ENCODE results near the gene WFIKKN2. TPM values are rescaled to one million over a fixed set of nuclear protein-coding genes. Genes with fewer than 3 reads are reported as not detected.

The WFIKKN2 gene
- total and polyA plus RNA-seq, 2 of the 13 experiments (the other 11 are each of a cell fraction or from before 2014, with no cell fraction given): not detected

- TF ChIP-seq, protein P1, sequence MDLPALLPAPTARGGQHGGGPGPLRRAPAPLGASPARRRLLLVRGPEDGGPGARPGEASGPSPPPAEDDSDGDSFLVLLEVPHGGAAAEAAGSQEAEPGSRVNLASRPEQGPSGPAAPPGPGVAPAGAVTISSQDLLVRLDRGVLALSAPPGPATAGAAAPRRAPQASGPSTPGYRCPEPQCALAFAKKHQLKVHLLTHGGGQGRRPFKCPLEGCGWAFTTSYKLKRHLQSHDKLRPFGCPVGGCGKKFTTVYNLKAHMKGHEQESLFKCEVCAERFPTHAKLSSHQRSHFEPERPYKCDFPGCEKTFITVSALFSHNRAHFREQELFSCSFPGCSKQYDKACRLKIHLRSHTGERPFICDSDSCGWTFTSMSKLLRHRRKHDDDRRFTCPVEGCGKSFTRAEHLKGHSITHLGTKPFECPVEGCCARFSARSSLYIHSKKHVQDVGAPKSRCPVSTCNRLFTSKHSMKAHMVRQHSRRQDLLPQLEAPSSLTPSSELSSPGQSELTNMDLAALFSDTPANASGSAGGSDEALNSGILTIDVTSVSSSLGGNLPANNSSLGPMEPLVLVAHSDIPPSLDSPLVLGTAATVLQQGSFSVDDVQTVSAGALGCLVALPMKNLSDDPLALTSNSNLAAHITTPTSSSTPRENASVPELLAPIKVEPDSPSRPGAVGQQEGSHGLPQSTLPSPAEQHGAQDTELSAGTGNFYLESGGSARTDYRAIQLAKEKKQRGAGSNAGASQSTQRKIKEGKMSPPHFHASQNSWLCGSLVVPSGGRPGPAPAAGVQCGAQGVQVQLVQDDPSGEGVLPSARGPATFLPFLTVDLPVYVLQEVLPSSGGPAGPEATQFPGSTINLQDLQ (CRISPR knock-in tag; IDR thresholded peaks at IDR 0.05): peak; percentile 87
- TF ChIP-seq ZNF503 (CRISPR knock-in tag; IDR thresholded peaks at IDR 0.05) (no peak), ZSCAN30 (CRISPR knock-in tag; IDR thresholded peaks at IDR 0.05) (no peak; the same call in 1 of the 2 replicates), ZNF337 (CRISPR knock-in tag; IDR thresholded peaks at IDR 0.05; ENCODE audit: borderline replicate concordance, low read depth) (no peak), ZNF235 (CRISPR knock-in tag; IDR thresholded peaks at IDR 0.05; ENCODE audit: borderline replicate concordance) (no peak; the same call in 1 of the 2 replicates), AGO1 (IDR thresholded peaks at IDR 0.05; ENCODE audit: low read depth, low read length, poor library complexity, severe bottlenecking) (no peak), GPN1 (CRISPR knock-in tag; IDR thresholded peaks at IDR 0.05; ENCODE audit: borderline replicate concordance) (peak; percentile 87; the same call in 1 of the 2 replicates), RELA (CRISPR knock-in tag; IDR thresholded peaks at IDR 0.05) (0 out of 2 replicates have a peak, but pooled peaks have one; percentile 4), FOXM1 (CRISPR knock-in tag; IDR thresholded peaks at IDR 0.05) (0 out of 2 replicates have a peak, but pooled peaks have one; percentile 51), LBX2 (CRISPR knock-in tag; IDR thresholded peaks at IDR 0.05; ENCODE audit: borderline replicate concordance) (0 out of 2 replicates have a peak, but pooled peaks have one; percentile 12)
- TF ChIP-seq, protein P2, sequence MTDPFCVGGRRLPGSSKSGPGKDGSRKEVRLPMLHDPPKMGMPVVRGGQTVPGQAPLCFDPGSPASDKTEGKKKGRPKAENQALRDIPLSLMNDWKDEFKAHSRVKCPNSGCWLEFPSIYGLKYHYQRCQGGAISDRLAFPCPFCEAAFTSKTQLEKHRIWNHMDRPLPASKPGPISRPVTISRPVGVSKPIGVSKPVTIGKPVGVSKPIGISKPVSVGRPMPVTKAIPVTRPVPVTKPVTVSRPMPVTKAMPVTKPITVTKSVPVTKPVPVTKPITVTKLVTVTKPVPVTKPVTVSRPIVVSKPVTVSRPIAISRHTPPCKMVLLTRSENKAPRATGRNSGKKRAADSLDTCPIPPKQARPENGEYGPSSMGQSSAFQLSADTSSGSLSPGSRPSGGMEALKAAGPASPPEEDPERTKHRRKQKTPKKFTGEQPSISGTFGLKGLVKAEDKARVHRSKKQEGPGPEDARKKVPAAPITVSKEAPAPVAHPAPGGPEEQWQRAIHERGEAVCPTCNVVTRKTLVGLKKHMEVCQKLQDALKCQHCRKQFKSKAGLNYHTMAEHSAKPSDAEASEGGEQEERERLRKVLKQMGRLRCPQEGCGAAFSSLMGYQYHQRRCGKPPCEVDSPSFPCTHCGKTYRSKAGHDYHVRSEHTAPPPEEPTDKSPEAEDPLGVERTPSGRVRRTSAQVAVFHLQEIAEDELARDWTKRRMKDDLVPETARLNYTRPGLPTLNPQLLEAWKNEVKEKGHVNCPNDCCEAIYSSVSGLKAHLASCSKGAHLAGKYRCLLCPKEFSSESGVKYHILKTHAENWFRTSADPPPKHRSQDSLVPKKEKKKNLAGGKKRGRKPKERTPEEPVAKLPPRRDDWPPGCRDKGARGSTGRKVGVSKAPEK (CRISPR knock-in tag; IDR thresholded peaks at IDR 0.05; ENCODE audit: borderline replicate concordance): no peak
- TF ChIP-seq, protein P3, sequence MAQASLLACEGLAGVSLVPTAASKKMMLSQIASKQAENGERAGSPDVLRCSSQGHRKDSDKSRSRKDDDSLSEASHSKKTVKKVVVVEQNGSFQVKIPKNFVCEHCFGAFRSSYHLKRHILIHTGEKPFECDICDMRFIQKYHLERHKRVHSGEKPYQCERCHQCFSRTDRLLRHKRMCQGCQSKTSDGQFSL (CRISPR knock-in tag; IDR thresholded peaks at IDR 0.05): no peak
Observed at GRCh38 chr17:50866950-50867362, 31.6 kb downstream of the WFIKKN2 start (continued).
